VCaP (cell line): ENCODE data around the gene HCRT.
A peak's percentile ranks its signal among the peaks of the same experiment; 100 is the strongest.

Experiments
- H3K27ac ChIP-seq: fragments of 450-650 bp; 2 replicates; pipeline ENCODE4 v1.5.1; 2017
- CTCF ChIP-seq: fragments of 450-650 bp; conservative IDR thresholded peaks from 2 replicates; pipeline ENCODE4 v1.5.1; 2017; ENCODE audit warnings: mild to moderate bottlenecking, moderate library complexity

Gene HCRT

DNA sequence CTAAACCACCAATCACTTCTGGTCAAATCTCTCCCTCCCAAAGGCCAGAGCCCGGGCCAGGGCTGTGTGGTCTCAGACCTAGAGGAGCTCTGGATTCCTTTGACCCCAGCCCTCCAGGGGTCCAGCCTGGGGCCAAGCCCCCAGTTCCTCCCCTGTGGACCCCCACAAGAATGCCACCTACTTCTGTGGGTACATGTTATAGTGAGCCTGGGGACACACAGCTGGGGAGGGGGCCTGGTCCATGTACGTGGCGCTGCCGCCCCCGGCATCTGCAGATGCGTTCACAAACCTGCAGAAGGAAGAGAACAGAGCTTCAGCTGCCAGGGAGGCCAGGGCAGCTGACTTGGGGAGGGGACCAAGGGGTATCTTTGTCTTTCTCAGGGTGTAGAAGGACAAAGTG lies 16.9 kb upstream of the HCRT start:
- no peak for TF ChIP-seq CTCF
- H3K27ac ChIP-seq: no peak overlapping the region

GRCh38 chr17:42201458-42201772 lies 16.2 kb upstream of the HCRT start:
- peak overlapping the region; percentile 51 for H3K27ac ChIP-seq
- no peak for TF ChIP-seq CTCF

- H3K27ac ChIP-seq: peak overlapping the region; percentile 51
- no peak for TF ChIP-seq CTCF
Observed at GRCh38 chr17:42200706-42201457, 15.6 kb upstream of the HCRT start.

GRCh38 chr17:42199416-42200011 lies 14.3 kb upstream of the HCRT start:
- H3K27ac ChIP-seq: peak overlapping the region; percentile 51; the same call in 1 of the 2 replicates
- TF ChIP-seq CTCF: no peak

DNA sequence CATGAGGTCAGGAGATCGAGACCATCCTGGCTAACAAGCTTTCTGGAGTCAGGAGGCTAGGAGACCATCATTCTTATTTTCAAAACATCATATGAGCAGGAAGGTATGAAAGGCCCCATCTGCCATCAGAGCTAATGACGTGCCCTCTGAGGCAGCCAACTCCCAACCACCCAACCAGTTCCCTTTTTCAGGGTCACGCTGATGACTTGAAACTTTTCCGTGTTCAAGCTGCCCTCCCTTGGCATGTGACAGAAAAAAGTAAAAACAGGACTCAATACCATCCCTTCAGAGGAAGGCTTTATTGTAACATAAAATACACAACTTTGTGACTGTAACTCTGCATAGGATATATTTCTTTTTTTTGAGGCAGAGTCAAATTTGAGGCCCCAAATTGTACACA lies 13.6 kb upstream of the HCRT start:
- TF ChIP-seq CTCF: no peak
- H3K27ac ChIP-seq: no peak overlapping the region

- no peak for TF ChIP-seq CTCF
- H3K27ac ChIP-seq: no peak overlapping the region
Observed at GRCh38 chr17:42197564-42198156, 12.4 kb upstream of the HCRT start.

- TF ChIP-seq CTCF: no peak
- peak within 1 kb of the TSS; percentile 63; the same call in 1 of the 2 replicates for H3K27ac ChIP-seq
Observed at GRCh38 chr17:42193969-42194899, 9.0 kb upstream of the HCRT start, which contains the start of gene GHDC. Gene GHDC (minus strand): TSS chr17:42194494. CDS start chr17:42193581, 913 bp downstream.
